CD4-positive, alpha-beta T cell treated with Interleukin-10 for 1 hour (primary cell): ENCODE measurements around the gene CELA2B.
"Not testable (repeated sequence)": the region's sequence is repeated elsewhere in the genome, so short reads cannot be mapped to it uniquely, and the experiment has no call there.

ENCODE experiments used
- DNase-seq: peaks from one replicate; pipeline ENCODE4 v3.0.0-alpha.2; 2020

Gene CELA2B

GRCh38 chr1:15445390-15446122 lies 30.3 kb upstream of the CELA2B start:
- DNase-seq: no peak

GRCh38 chr1:15446212-15446611 lies 29.7 kb upstream of the CELA2B start:
- DNase-seq: no peak

GRCh38 chr1:15448877-15449462 lies 26.9 kb upstream of the CELA2B start:
- DNase-seq: no peak

GRCh38 chr1:15449567-15449966 lies 26.3 kb upstream of the CELA2B start:
- no peak for DNase-seq

- DNase-seq: no peak
Measured at GRCh38 chr1:15451014-15451722, 24.7 kb upstream of the CELA2B start.

- DNase-seq: no peak
Measured at GRCh38 chr1:15452216-15452615, 23.7 kb upstream of the CELA2B start.

- DNase-seq: no peak
Measured at GRCh38 chr1:15452866-15453571, 22.9 kb upstream of the CELA2B start.

GRCh38 chr1:15453734-15454133 lies 22.2 kb upstream of the CELA2B start:
- DNase-seq: no peak

GRCh38 chr1:15454256-15454655 lies 21.6 kb upstream of the CELA2B start:
- no peak for DNase-seq

GRCh38 chr1:15455522-15455921 lies 20.4 kb upstream of the CELA2B start:
- DNase-seq: no peak

- DNase-seq: no peak
Measured at GRCh38 chr1:15456313-15456954, 19.5 kb upstream of the CELA2B start, which contains the start of gene CELA2A. Gene CELA2A, plus strand, starts transcription at chr1:15456732. Its CDS starts 22 bp downstream, at chr1:15456754.

GRCh38 chr1:15457585-15457984 lies 18.3 kb upstream of the CELA2B start:
- DNase-seq: no peak

GRCh38 chr1:15458388-15458787 lies 17.5 kb upstream of the CELA2B start:
- not testable (repeated sequence) for DNase-seq

- DNase-seq: no peak
Measured at GRCh38 chr1:15459771-15460707, 15.9 kb upstream of the CELA2B start.

- DNase-seq: no peak
Measured at GRCh38 chr1:15460708-15461095, 15.2 kb upstream of the CELA2B start.

- not testable (repeated sequence) for DNase-seq
Measured at GRCh38 chr1:15463064-15463800, 12.7 kb upstream of the CELA2B start.

- DNase-seq: not testable (repeated sequence)
Measured at GRCh38 chr1:15463926-15464322, 12.0 kb upstream of the CELA2B start.

- DNase-seq: no peak
Measured at GRCh38 chr1:15465674-15466073, 10.2 kb upstream of the CELA2B start.

- DNase-seq: not testable (repeated sequence)
Measured at GRCh38 chr1:15466955-15467625, 8.8 kb upstream of the CELA2B start.

GRCh38 chr1:15468145-15468544 lies 7.8 kb upstream of the CELA2B start:
- no peak for DNase-seq
